ENCODE results near the gene SIRT2. TPM values are rescaled to one million over a fixed set of nuclear protein-coding genes. Genes with fewer than 3 reads are reported as not detected.

Gene SIRT2
- polyA plus RNA-seq, 1 donor (not counting 4 experiments of a cell fraction or from before 2014, with no cell fraction given) = 46.6 TPM

DNA sequence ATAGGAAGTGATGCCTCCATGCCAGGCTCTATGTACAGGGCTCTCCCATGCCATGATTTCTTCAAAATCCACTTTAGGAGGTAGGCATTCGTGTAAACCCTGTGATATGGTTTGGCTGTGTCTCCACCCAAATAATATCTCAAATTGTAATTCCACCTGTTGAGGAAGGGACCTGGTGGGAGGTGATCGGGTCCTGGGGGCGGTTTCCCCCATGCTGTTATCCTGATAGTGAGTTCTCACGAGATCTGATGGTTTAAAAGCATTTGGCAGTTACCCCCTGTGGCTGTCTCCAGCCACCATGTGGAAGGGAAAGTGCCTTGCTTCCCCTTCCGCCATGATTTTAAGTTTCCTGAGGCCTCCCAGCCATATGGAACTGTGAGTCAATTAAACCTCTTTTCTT lies 23.1 kb upstream of the SIRT2 start:
- DNase-seq (ENCODE audit: low read depth, low spot score) (no peak), FAIRE-seq (no peak)
- Histone ChIP-seq H3K4me2 (ENCODE audit: control insufficient read depth, extremely low read depth, insufficient read depth, low read depth, low read length) (no peak overlapping the region), H3K9me3 (ENCODE audit: control insufficient read depth, low read depth, low read length) (no peaks in the 10 kb centered on the region), H3K27me3 (ENCODE audit: control insufficient read depth, extremely low read depth, insufficient read depth, low read length) (no peaks in the 10 kb centered on the region), H3K27ac (ENCODE audit: control insufficient read depth, insufficient read depth, low read length) (no peak overlapping the region), H3K36me3 (ENCODE audit: control insufficient read depth in 2 of 2, extremely low read depth in 1 of 2, insufficient read depth in 2 of 2, low read length in 2 of 2) (peaks cover 15 to 21% of the 10 kb centered on the region in 2 experiments), H3K4me3 (ENCODE audit: control insufficient read depth in 2 of 3, extremely low read depth in 1 of 3, insufficient read depth in 2 of 3, low read depth in 1 of 3, low read length in 3 of 3) (no peak overlapping the region), H3K79me2 (ENCODE audit: control insufficient read depth, insufficient read depth, low read length) (no peaks in the 10 kb centered on the region), H4K20me1 (ENCODE audit: control insufficient read depth, extremely low read depth, insufficient read depth, low read length) (no peaks in the 10 kb centered on the region), H2AFZ (ENCODE audit: control insufficient read depth, low read length) (no peak overlapping the region), H3K9me1 (ENCODE audit: control insufficient read depth, extremely low read depth, insufficient read depth, low read length) (no peaks in the 10 kb centered on the region), H3K9ac (ENCODE audit: control insufficient read depth, extremely low read depth, insufficient read depth, low read length) (no peak overlapping the region), H3K4me1 (ENCODE audit: control insufficient read depth, extremely low read depth, insufficient read depth, low read length) (no peaks in the 10 kb centered on the region)
- no peak for TF ChIP-seq EZH2 (IDR thresholded peaks at IDR 0.05; ENCODE audit: low read length)
- TF ChIP-seq, protein P1, sequence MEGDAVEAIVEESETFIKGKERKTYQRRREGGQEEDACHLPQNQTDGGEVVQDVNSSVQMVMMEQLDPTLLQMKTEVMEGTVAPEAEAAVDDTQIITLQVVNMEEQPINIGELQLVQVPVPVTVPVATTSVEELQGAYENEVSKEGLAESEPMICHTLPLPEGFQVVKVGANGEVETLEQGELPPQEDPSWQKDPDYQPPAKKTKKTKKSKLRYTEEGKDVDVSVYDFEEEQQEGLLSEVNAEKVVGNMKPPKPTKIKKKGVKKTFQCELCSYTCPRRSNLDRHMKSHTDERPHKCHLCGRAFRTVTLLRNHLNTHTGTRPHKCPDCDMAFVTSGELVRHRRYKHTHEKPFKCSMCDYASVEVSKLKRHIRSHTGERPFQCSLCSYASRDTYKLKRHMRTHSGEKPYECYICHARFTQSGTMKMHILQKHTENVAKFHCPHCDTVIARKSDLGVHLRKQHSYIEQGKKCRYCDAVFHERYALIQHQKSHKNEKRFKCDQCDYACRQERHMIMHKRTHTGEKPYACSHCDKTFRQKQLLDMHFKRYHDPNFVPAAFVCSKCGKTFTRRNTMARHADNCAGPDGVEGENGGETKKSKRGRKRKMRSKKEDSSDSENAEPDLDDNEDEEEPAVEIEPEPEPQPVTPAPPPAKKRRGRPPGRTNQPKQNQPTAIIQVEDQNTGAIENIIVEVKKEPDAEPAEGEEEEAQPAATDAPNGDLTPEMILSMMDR (optimal IDR thresholded peaks at IDR 0.05 in 1 of 3, IDR thresholded peaks at IDR 0.05 in 1 of 3, conservative IDR thresholded peaks at IDR 0.05 in 1 of 3; ENCODE audit: extremely low read depth in 1 of 3, insufficient read depth in 2 of 3, low read length in 3 of 3) = no peak
- dilution Hi-C loops (cut with MboI; ENCODE audit: extremely low pct_ligation_motif_present, low sequenced_read_pairs) = no loop called here

DNA sequence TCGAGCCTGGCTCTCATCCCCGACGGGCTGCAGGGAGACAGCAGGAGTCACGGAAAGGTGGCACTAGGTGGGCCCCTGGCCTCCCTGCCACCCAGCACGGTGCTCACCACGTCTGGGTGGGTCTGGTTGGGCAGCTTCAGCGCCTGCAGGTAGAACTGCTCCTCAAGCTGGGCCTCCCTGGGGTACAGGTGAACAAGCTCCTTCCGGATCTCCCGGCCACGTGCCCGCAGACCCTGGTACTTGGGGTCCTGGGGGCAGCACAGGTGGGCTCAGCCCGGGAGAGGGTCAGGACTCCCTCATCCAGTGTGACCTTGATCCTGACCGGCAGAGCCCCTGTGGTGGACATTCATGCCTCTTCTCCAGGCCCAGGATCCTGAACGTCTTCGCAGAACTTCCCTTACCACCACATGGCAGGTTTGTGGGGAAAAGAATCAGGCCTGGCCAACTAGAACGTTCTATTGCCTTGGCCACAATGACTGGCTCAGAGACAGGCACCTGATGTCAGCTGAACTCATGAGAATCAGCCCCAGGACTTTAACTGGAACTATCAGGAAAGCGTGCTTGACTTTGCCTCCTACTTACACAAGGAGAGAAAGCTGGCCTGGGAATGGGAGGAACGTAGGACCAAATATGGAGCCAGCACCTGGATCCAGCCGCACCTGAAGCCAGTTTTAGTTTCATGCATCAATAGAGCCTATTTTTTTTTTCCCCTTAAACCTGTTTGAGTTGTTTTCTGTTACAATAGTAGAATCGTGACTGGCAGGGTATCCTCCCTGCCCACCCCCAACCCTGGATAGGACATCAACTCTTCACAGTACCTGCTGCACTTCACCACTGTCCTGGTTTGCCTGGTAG lies 22.2 kb upstream of the SIRT2 start:
- Histone ChIP-seq H3K9me1 (ENCODE audit: control insufficient read depth, extremely low read depth, insufficient read depth, low read length) (no peaks in the 10 kb centered on the region), H3K9me3 (ENCODE audit: control insufficient read depth, low read depth, low read length) (no peaks in the 10 kb centered on the region), H3K4me2 (ENCODE audit: control insufficient read depth, extremely low read depth, insufficient read depth, low read depth, low read length) (no peak overlapping the region), H3K27ac (ENCODE audit: control insufficient read depth, insufficient read depth, low read length) (no peak overlapping the region), H3K36me3 (ENCODE audit: control insufficient read depth in 2 of 2, extremely low read depth in 1 of 2, insufficient read depth in 2 of 2, low read length in 2 of 2) (peaks cover 15 to 21% of the 10 kb centered on the region in 2 experiments), H3K4me1 (ENCODE audit: control insufficient read depth, extremely low read depth, insufficient read depth, low read length) (no peaks in the 10 kb centered on the region), H2AFZ (ENCODE audit: control insufficient read depth, low read length) (no peak overlapping the region), H4K20me1 (ENCODE audit: control insufficient read depth, extremely low read depth, insufficient read depth, low read length) (no peaks in the 10 kb centered on the region), H3K79me2 (ENCODE audit: control insufficient read depth, insufficient read depth, low read length) (no peaks in the 10 kb centered on the region), H3K4me3 (ENCODE audit: control insufficient read depth in 2 of 3, extremely low read depth in 1 of 3, insufficient read depth in 2 of 3, low read depth in 1 of 3, low read length in 3 of 3) (no peak overlapping the region), H3K9ac (ENCODE audit: control insufficient read depth, extremely low read depth, insufficient read depth, low read length) (no peak overlapping the region), H3K27me3 (ENCODE audit: control insufficient read depth, extremely low read depth, insufficient read depth, low read length) (no peaks in the 10 kb centered on the region)
- FAIRE-seq = no peak
- dilution Hi-C loops (cut with MboI; ENCODE audit: extremely low pct_ligation_motif_present, low sequenced_read_pairs) = no loop called here
- no peak for DNase-seq (ENCODE audit: low read depth, low spot score)
- no peak for TF ChIP-seq EZH2 (IDR thresholded peaks at IDR 0.05; ENCODE audit: low read length)
- TF ChIP-seq, protein P1 (optimal IDR thresholded peaks at IDR 0.05 in 1 of 3, IDR thresholded peaks at IDR 0.05 in 1 of 3, conservative IDR thresholded peaks at IDR 0.05 in 1 of 3; ENCODE audit: extremely low read depth in 1 of 3, insufficient read depth in 2 of 3, low read length in 3 of 3) = no peak
